ENCODE measurements around the gene GNG2.

The GNG2 gene

GRCh38 chr14:51999084-51999483 is 138.7 kb downstream of the GNG2 start:
- H3K4me1 Mint-ChIP-seq (ENCODE audit: low read depth), result peaks cover 19% of the 10 kb centered on the region
- peaks cover 80% of the 10 kb centered on the region for H3K36me3 Mint-ChIP-seq (ENCODE audit: low read depth)
- no peak overlapping the region for H3K27ac Mint-ChIP-seq
- no peak overlapping the region for H3K4me3 Mint-ChIP-seq
- no peaks in the 10 kb centered on the region for H3K9me3 Mint-ChIP-seq
- H3K27me3 Mint-ChIP-seq, result no peaks in the 10 kb centered on the region

- H3K4me1 Mint-ChIP-seq (ENCODE audit: low read depth), result peaks cover 12% of the 10 kb centered on the region
- no peaks in the 10 kb centered on the region for H3K27me3 Mint-ChIP-seq
- no peak overlapping the region for H3K4me3 Mint-ChIP-seq
- no peaks in the 10 kb centered on the region for H3K9me3 Mint-ChIP-seq
- peaks cover 79% of the 10 kb centered on the region for H3K36me3 Mint-ChIP-seq (ENCODE audit: low read depth)
- no peak overlapping the region for H3K27ac Mint-ChIP-seq
Measured at GRCh38 chr14:52000019-52000582, 139.7 kb downstream of the GNG2 start.

- peaks cover 12% of the 10 kb centered on the region for H3K4me1 Mint-ChIP-seq (ENCODE audit: low read depth)
- H3K4me3 Mint-ChIP-seq, result no peak overlapping the region
- H3K27ac Mint-ChIP-seq, result no peak overlapping the region
- peaks cover 81% of the 10 kb centered on the region for H3K36me3 Mint-ChIP-seq (ENCODE audit: low read depth)
- H3K9me3 Mint-ChIP-seq, result no peaks in the 10 kb centered on the region
- H3K27me3 Mint-ChIP-seq, result no peaks in the 10 kb centered on the region
Measured at GRCh38 chr14:52000696-52001095, 140.3 kb downstream of the GNG2 start.

GRCh38 chr14:52002542-52002941 is 142.1 kb downstream of the GNG2 start:
- H3K27ac Mint-ChIP-seq, result no peak overlapping the region
- peaks cover 81% of the 10 kb centered on the region for H3K36me3 Mint-ChIP-seq (ENCODE audit: low read depth)
- H3K27me3 Mint-ChIP-seq, result no peaks in the 10 kb centered on the region
- no peak overlapping the region for H3K4me3 Mint-ChIP-seq
- peaks cover 4% of the 10 kb centered on the region for H3K4me1 Mint-ChIP-seq (ENCODE audit: low read depth)
- no peaks in the 10 kb centered on the region for H3K9me3 Mint-ChIP-seq

GRCh38 chr14:52003324-52003723 is 142.9 kb downstream of the GNG2 start:
- Mint-ChIP-seq H3K4me1 (ENCODE audit: low read depth) (peaks cover 4% of the 10 kb centered on the region), H3K27ac (no peak overlapping the region), H3K36me3 (ENCODE audit: low read depth) (peaks cover 87% of the 10 kb centered on the region), H3K9me3 (no peaks in the 10 kb centered on the region), H3K4me3 (no peak overlapping the region), H3K27me3 (no peaks in the 10 kb centered on the region)

GRCh38 chr14:52005625-52006024 is 145.2 kb downstream of the GNG2 start:
- Mint-ChIP-seq H3K4me3 (no peak overlapping the region), H3K36me3 (ENCODE audit: low read depth) (peaks cover 79% of the 10 kb centered on the region), H3K9me3 (no peaks in the 10 kb centered on the region), H3K4me1 (ENCODE audit: low read depth) (no peaks in the 10 kb centered on the region), H3K27ac (no peak overlapping the region), H3K27me3 (no peaks in the 10 kb centered on the region)

- peaks cover 80% of the 10 kb centered on the region for H3K36me3 Mint-ChIP-seq (ENCODE audit: low read depth)
- H3K4me1 Mint-ChIP-seq (ENCODE audit: low read depth), result no peaks in the 10 kb centered on the region
- no peak overlapping the region for H3K27ac Mint-ChIP-seq
- H3K9me3 Mint-ChIP-seq, result no peaks in the 10 kb centered on the region
- H3K4me3 Mint-ChIP-seq, result no peak overlapping the region
- no peaks in the 10 kb centered on the region for H3K27me3 Mint-ChIP-seq
Measured at GRCh38 chr14:52006361-52006760, 145.9 kb downstream of the GNG2 start.

- Mint-ChIP-seq H3K4me3 (no peak overlapping the region), H3K27ac (no peak overlapping the region), H3K9me3 (no peaks in the 10 kb centered on the region), H3K36me3 (ENCODE audit: low read depth) (peaks cover 81% of the 10 kb centered on the region), H3K27me3 (no peaks in the 10 kb centered on the region), H3K4me1 (ENCODE audit: low read depth) (no peaks in the 10 kb centered on the region)
Measured at GRCh38 chr14:52007211-52007610, 146.8 kb downstream of the GNG2 start.

- Mint-ChIP-seq H3K9me3 (no peaks in the 10 kb centered on the region), H3K27me3 (no peaks in the 10 kb centered on the region), H3K36me3 (ENCODE audit: low read depth) (peaks cover 77% of the 10 kb centered on the region), H3K4me1 (ENCODE audit: low read depth) (no peaks in the 10 kb centered on the region), H3K4me3 (no peak overlapping the region), H3K27ac (no peak overlapping the region)
Measured at GRCh38 chr14:52007637-52008036, 147.2 kb downstream of the GNG2 start.

GRCh38 chr14:52008136-52008535 is 147.7 kb downstream of the GNG2 start:
- Mint-ChIP-seq H3K27ac (no peak overlapping the region), H3K36me3 (ENCODE audit: low read depth) (peaks cover 73% of the 10 kb centered on the region), H3K4me1 (ENCODE audit: low read depth) (no peaks in the 10 kb centered on the region)

GRCh38 chr14:52010173-52010693 is 149.8 kb downstream of the GNG2 start:
- no peak overlapping the region for H3K27ac Mint-ChIP-seq
- peaks cover 55% of the 10 kb centered on the region for H3K36me3 Mint-ChIP-seq (ENCODE audit: low read depth)
- no peak overlapping the region for H3K4me3 Mint-ChIP-seq
- no peaks in the 10 kb centered on the region for H3K4me1 Mint-ChIP-seq (ENCODE audit: low read depth)
- no peaks in the 10 kb centered on the region for H3K27me3 Mint-ChIP-seq
- H3K9me3 Mint-ChIP-seq, result no peaks in the 10 kb centered on the region

More at GRCh38 chr14:52008136-52008535, 147.7 kb downstream of the GNG2 start:
- no peaks in the 10 kb centered on the region for H3K27me3 Mint-ChIP-seq
- H3K4me3 Mint-ChIP-seq, result no peak overlapping the region
- H3K9me3 Mint-ChIP-seq, result no peaks in the 10 kb centered on the region

GRCh38 chr14:52011523-52011922 is 151.1 kb downstream of the GNG2 start:
- Mint-ChIP-seq H3K9me3 (no peaks in the 10 kb centered on the region), H3K36me3 (ENCODE audit: low read depth) (peaks cover 43% of the 10 kb centered on the region), H3K4me1 (ENCODE audit: low read depth) (no peaks in the 10 kb centered on the region), H3K27ac (no peak overlapping the region), H3K4me3 (no peak overlapping the region), H3K27me3 (peaks cover 2% of the 10 kb centered on the region)

GRCh38 chr14:52012635-52013034 is 152.2 kb downstream of the GNG2 start:
- no peak overlapping the region for H3K27ac Mint-ChIP-seq
- no peaks in the 10 kb centered on the region for H3K9me3 Mint-ChIP-seq
- peaks cover 4% of the 10 kb centered on the region for H3K27me3 Mint-ChIP-seq

GRCh38 chr14:52013984-52014600 is 153.7 kb downstream of the GNG2 start:
- H3K27ac Mint-ChIP-seq, result no peak overlapping the region

More at GRCh38 chr14:52012635-52013034, 152.2 kb downstream of the GNG2 start:
- Mint-ChIP-seq H3K36me3 (ENCODE audit: low read depth) (peaks cover 37% of the 10 kb centered on the region), H3K4me1 (ENCODE audit: low read depth) (no peaks in the 10 kb centered on the region), H3K4me3 (no peak overlapping the region)

GRCh38 chr14:52014601-52015267 is 154.3 kb downstream of the GNG2 start:
- peaks cover under 1% of the 10 kb centered on the region for H3K4me1 Mint-ChIP-seq (ENCODE audit: low read depth)
- no peak overlapping the region for H3K4me3 Mint-ChIP-seq
- H3K27me3 Mint-ChIP-seq, result peaks cover 12% of the 10 kb centered on the region
- H3K9me3 Mint-ChIP-seq, result no peaks in the 10 kb centered on the region
- no peak overlapping the region for H3K27ac Mint-ChIP-seq
- peaks cover 19% of the 10 kb centered on the region for H3K36me3 Mint-ChIP-seq (ENCODE audit: low read depth)

More at GRCh38 chr14:52013984-52014600, 153.7 kb downstream of the GNG2 start:
- Mint-ChIP-seq H3K4me1 (ENCODE audit: low read depth) (no peaks in the 10 kb centered on the region), H3K4me3 (no peak overlapping the region), H3K36me3 (ENCODE audit: low read depth) (peaks cover 24% of the 10 kb centered on the region), H3K27me3 (peaks cover 12% of the 10 kb centered on the region), H3K9me3 (no peaks in the 10 kb centered on the region)

Data from stimulated activated naive CD8-positive, alpha-beta T cell treated with anti-CD3 and anti-CD28 coated beads, Interleukin-15, Interleukin-2, amounts not matched to agents 100 ng/mL and 50 ng/mL, for 24 hours (primary cell).